HG02571 (cell line): ENCODE data around the gene FAM124A.

Source experiments
- ATAC-seq: cut with Tn5 transposase; IDR thresholded peaks from one replicate; pipeline ENCODE4 v1.9.1; 2021; ENCODE audit warnings: mild to moderate bottlenecking, moderate library complexity; ENCODE audit not compliant: unreplicated experiment

Gene FAM124A

GRCh38 chr13:51218626-51219025 is 3.6 kb upstream of the FAM124A start:
- ATAC-seq, result no peak

- ATAC-seq, result no peak
Observed at GRCh38 chr13:51220706-51221105, 1.5 kb upstream of the FAM124A start.

GRCh38 chr13:51221108-51221507 is 1.1 kb upstream of the FAM124A start:
- no peak for ATAC-seq

GRCh38 chr13:51221674-51222036 is 543 bp upstream of the FAM124A start:
- ATAC-seq, result no peak

- ATAC-seq, result peak; percentile 9
Observed at GRCh38 chr13:51222686-51223559, 725 bp downstream of the FAM124A start.

- ATAC-seq, result no peak
Observed at GRCh38 chr13:51223560-51224270, 1.5 kb downstream of the FAM124A start.

GRCh38 chr13:51225029-51225428 is 2.8 kb downstream of the FAM124A start:
- ATAC-seq, result no peak

- ATAC-seq, result no peak
Observed at GRCh38 chr13:51227404-51227803, 5.2 kb downstream of the FAM124A start.

- no peak for ATAC-seq
Observed at GRCh38 chr13:51229101-51229719, 7.0 kb downstream of the FAM124A start.

GRCh38 chr13:51229731-51230130 is 7.5 kb downstream of the FAM124A start:
- no peak for ATAC-seq

- no peak for ATAC-seq
Observed at GRCh38 chr13:51230477-51231105, 8.4 kb downstream of the FAM124A start.

GRCh38 chr13:51231456-51231855 is 9.3 kb downstream of the FAM124A start:
- no peak for ATAC-seq

GRCh38 chr13:51232328-51232727 is 10.1 kb downstream of the FAM124A start:
- ATAC-seq, result no peak

GRCh38 chr13:51233117-51233826 is 11.1 kb downstream of the FAM124A start:
- no peak for ATAC-seq

GRCh38 chr13:51234676-51235075 is 12.5 kb downstream of the FAM124A start:
- no peak for ATAC-seq

- ATAC-seq, result no peak
Observed at GRCh38 chr13:51235186-51235585, 13.0 kb downstream of the FAM124A start.

GRCh38 chr13:51235756-51236490 is 13.7 kb downstream of the FAM124A start:
- ATAC-seq, result no peak

GRCh38 chr13:51236491-51236792 is 14.2 kb downstream of the FAM124A start:
- ATAC-seq, result no peak

GRCh38 chr13:51237386-51237785 is 15.2 kb downstream of the FAM124A start:
- no peak for ATAC-seq

- ATAC-seq, result no peak
Observed at GRCh38 chr13:51237887-51238286, 15.7 kb downstream of the FAM124A start.
